T-helper 9 cell (primary cell): ENCODE data around the gene MPPED1.

Experiments
- DNase-seq: peaks from one replicate; pipeline ENCODE4 v3.0.0-alpha.2; 2020

MPPED1 gene

GRCh38 chr22:43393132-43393843, 18.5 kb upstream of the MPPED1 start:
- no peak for DNase-seq

- no peak for DNase-seq
These were observed 17.9 kb upstream of the MPPED1 start for GRCh38 chr22:43393844-43394474.

GRCh38 chr22:43395086-43395695, 16.6 kb upstream of the MPPED1 start:
- no peak for DNase-seq

GRCh38 chr22:43396321-43396933, 15.4 kb upstream of the MPPED1 start:
- DNase-seq: no peak

- DNase-seq: no peak
These were observed 14.8 kb upstream of the MPPED1 start for GRCh38 chr22:43396934-43397457.

- no peak for DNase-seq
These were observed 14.0 kb upstream of the MPPED1 start for GRCh38 chr22:43397766-43398165.

GRCh38 chr22:43398246-43398645, 13.6 kb upstream of the MPPED1 start:
- DNase-seq: no peak

- no peak for DNase-seq
These were observed 12.9 kb upstream of the MPPED1 start for GRCh38 chr22:43398910-43399309.

- DNase-seq: no peak
These were observed 12.4 kb upstream of the MPPED1 start for GRCh38 chr22:43399338-43399979.

- no peak for DNase-seq
These were observed 11.8 kb upstream of the MPPED1 start for GRCh38 chr22:43399980-43400358.

- no peak for DNase-seq
These were observed 11.4 kb upstream of the MPPED1 start for GRCh38 chr22:43400449-43400848.

- DNase-seq: no peak
These were observed 10.6 kb upstream of the MPPED1 start for GRCh38 chr22:43401233-43401632.

GRCh38 chr22:43401661-43402060, 10.2 kb upstream of the MPPED1 start:
- DNase-seq: no peak

GRCh38 chr22:43402128-43402527, 9.7 kb upstream of the MPPED1 start:
- DNase-seq: no peak

- no peak for DNase-seq
These were observed 7.0 kb upstream of the MPPED1 start for GRCh38 chr22:43404673-43405385.

GRCh38 chr22:43406186-43406790, 5.5 kb upstream of the MPPED1 start:
- no peak for DNase-seq

- DNase-seq: no peak
These were observed 4.2 kb upstream of the MPPED1 start for GRCh38 chr22:43407591-43407990.

- DNase-seq: no peak
These were observed 3.8 kb upstream of the MPPED1 start for GRCh38 chr22:43408009-43408408.

- DNase-seq: no peak
These were observed 2.8 kb upstream of the MPPED1 start for GRCh38 chr22:43409046-43409445.

- no peak for DNase-seq
These were observed 2.0 kb upstream of the MPPED1 start for GRCh38 chr22:43409800-43410199.

- no peak for DNase-seq
These were observed 560 bp upstream of the MPPED1 start for GRCh38 chr22:43411040-43411868.
